Activated CD4-positive, alpha-beta T cell treated with anti-CD3 and anti-CD28 coated beads for 36 hours (primary cell): ENCODE measurements around the gene DIDO1. TPM values are rescaled to one million over a fixed set of nuclear protein-coding genes. Genes with fewer than 3 reads are reported as not detected.
A peak's percentile ranks its signal among the peaks of the same experiment; 100 is the strongest.

Source experiments
- ATAC-seq: fragments of 200-7000 bp; cut with Tn5 transposase; one replicate; pipeline ENCODE4 v1.10.0; 2021; ENCODE audit warnings: mild to moderate bottlenecking, moderate library complexity
- CTCF ChIA-PET: fragments of 350-600 bp; sonication (Branson Sonifier 250); formaldehyde crosslinking; loops from one replicate; lab custom pipeline; 2021; ENCODE audit warnings: antibody characterized with exemption; lab: Charles Lee
- POLR2A ChIA-PET: fragments of 350-600 bp; sonication (Branson Sonifier 250); formaldehyde crosslinking; loops from one replicate; lab custom pipeline; 2021; ENCODE audit warnings: antibody characterized with exemption, inconsistent platforms; lab: Charles Lee
- DNase-seq: peaks from one replicate; pipeline ENCODE4 v3.0.0-alpha.2; 2020
- H3K27ac Mint-ChIP-seq: one replicate; pipeline ENCODE4 v1.8.0; 2021; ENCODE audit warnings: mixed read lengths
- H3K27me3 Mint-ChIP-seq: one replicate; pipeline ENCODE4 v1.8.0; 2021; ENCODE audit warnings: mixed read lengths
- H3K36me3 Mint-ChIP-seq: one replicate; pipeline ENCODE4 v1.8.0; 2021; ENCODE audit warnings: low read depth, mixed read lengths
- H3K4me1 Mint-ChIP-seq: one replicate; pipeline ENCODE4 v1.8.0; 2021; ENCODE audit warnings: mixed read lengths
- H3K4me3 Mint-ChIP-seq: one replicate; pipeline ENCODE4 v1.8.0; 2021; ENCODE audit warnings: mild to moderate bottlenecking, moderate library complexity, mixed read lengths
- H3K9me3 Mint-ChIP-seq: one replicate; pipeline ENCODE4 v1.8.0; 2021; ENCODE audit warnings: low read depth, mixed read lengths
- intact Hi-C, 2 experiments: fragments of 100-400 bp; cut with DNase I in 1 of 2; cut with micrococcal nuclease in 1 of 2; formaldehyde crosslinking; loops; one replicate each; pipeline versions ENCODE4 v1.14.2 to v1.15.1; 2022 to 2024; cut with DNase I, micrococcal nuclease
- total RNA-seq, 2 experiments: library from RNA; stranded (reverse); gene quantifications; one replicate each; pipeline ENCODE4 v1.2.3, GENCODE V29; 2021

DIDO1 gene
- total RNA-seq, 2 experiments from 2014 or later, result 43.7 to 49.7 TPM

GRCh38 chr20:62835931-62836861, 90.1 kb downstream of the DIDO1 start:
- no peak overlapping the region for H3K4me3 Mint-ChIP-seq
- POLR2A ChIA-PET, result no interaction called here
- CTCF ChIA-PET, result interaction anchor here (0.6 kb wide), 1 partner anchor 269 kb away, joined by 5 read pairs; no protein-coding TSS in a partner anchor
- intact Hi-C loops, result no loop called here
- H3K27me3 Mint-ChIP-seq, result no peaks in the 10 kb centered on the region
- H3K4me1 Mint-ChIP-seq, result peaks cover 4% of the 10 kb centered on the region
- H3K9me3 Mint-ChIP-seq, result no peaks in the 10 kb centered on the region
- DNase-seq, result no peak
- no peak overlapping the region for H3K27ac Mint-ChIP-seq
- no peaks in the 10 kb centered on the region for H3K36me3 Mint-ChIP-seq
- no peak for ATAC-seq

- CTCF ChIA-PET, result interaction anchor here (0.6 to 0.7 kb wide), 2 partner anchors 174 to 268 kb away, joined by 3 to 5 read pairs; no protein-coding TSS in a partner anchor
Observed at GRCh38 chr20:62834967-62835730, 91.2 kb downstream of the DIDO1 start.

GRCh38 chr20:62832951-62833391, 93.3 kb downstream of the DIDO1 start:
- intact Hi-C loops, result no loop called here
- Mint-ChIP-seq H3K9me3 (no peaks in the 10 kb centered on the region), H3K4me3 (no peak overlapping the region), H3K36me3 (no peaks in the 10 kb centered on the region), H3K4me1 (peaks cover 4% of the 10 kb centered on the region), H3K27ac (no peak overlapping the region), H3K27me3 (no peaks in the 10 kb centered on the region)
- POLR2A ChIA-PET, result no interaction called here
- ATAC-seq (no peak), DNase-seq (no peak)
- CTCF ChIA-PET, result interaction anchor here (0.5 to 1.5 kb wide), 2 partner anchors 18 to 176 kb away, joined by 3 to 4 read pairs; no protein-coding TSS in a partner anchor

More at GRCh38 chr20:62834967-62835730, 91.2 kb downstream of the DIDO1 start:
- Mint-ChIP-seq H3K27me3 (no peaks in the 10 kb centered on the region), H3K4me1 (peaks cover 4% of the 10 kb centered on the region), H3K27ac (no peak overlapping the region), H3K36me3 (no peaks in the 10 kb centered on the region), H3K9me3 (no peaks in the 10 kb centered on the region), H3K4me3 (no peak overlapping the region)
- DNase-seq, result no peak
- ATAC-seq, result no peak
- POLR2A ChIA-PET, result no interaction called here
- intact Hi-C loops, result no loop called here

GRCh38 chr20:62832212-62832922, 93.9 kb downstream of the DIDO1 start:
- POLR2A ChIA-PET, result interaction anchor here (0.6 kb wide), 1 partner anchor 99 kb away, joined by 5 read pairs; no protein-coding TSS in a partner anchor
- Mint-ChIP-seq H3K4me3 (no peak overlapping the region), H3K4me1 (peaks cover 4% of the 10 kb centered on the region), H3K36me3 (no peaks in the 10 kb centered on the region), H3K27ac (no peak overlapping the region), H3K9me3 (no peaks in the 10 kb centered on the region), H3K27me3 (no peaks in the 10 kb centered on the region)
- DNase-seq (peak; percentile 47), ATAC-seq (peak; percentile 82)
- intact Hi-C loops, result no loop called here
- CTCF ChIA-PET, result interaction anchor here (0.5 to 1.5 kb wide), 3 partner anchors 8 to 176 kb away, joined by 3 to 4 read pairs (median 3); no protein-coding TSS in a partner anchor

GRCh38 chr20:62831854-62832211, 94.5 kb downstream of the DIDO1 start:
- Mint-ChIP-seq H3K27ac (no peak overlapping the region), H3K27me3 (no peaks in the 10 kb centered on the region), H3K9me3 (no peaks in the 10 kb centered on the region), H3K4me1 (peaks cover 4% of the 10 kb centered on the region), H3K4me3 (no peak overlapping the region), H3K36me3 (no peaks in the 10 kb centered on the region)
- ATAC-seq, result no peak
- ChIA-PET CTCF (interaction anchor here (0.7 to 1.5 kb wide), 3 partner anchors 9 to 177 kb away, joined by 3 to 4 read pairs (median 3); no protein-coding TSS in a partner anchor), POLR2A (interaction anchor here (0.6 kb wide), 1 partner anchor 99 kb away, joined by 5 read pairs; no protein-coding TSS in a partner anchor)
- intact Hi-C loops, result no loop called here
- no peak for DNase-seq

- H3K36me3 Mint-ChIP-seq, result no peaks in the 10 kb centered on the region
- no peak overlapping the region for H3K4me3 Mint-ChIP-seq
- POLR2A ChIA-PET, result no interaction called here
- H3K4me1 Mint-ChIP-seq, result peaks cover 4% of the 10 kb centered on the region
- no peak for ATAC-seq
- DNase-seq, result no peak
- intact Hi-C loops, result no loop called here
- no peak overlapping the region for H3K27ac Mint-ChIP-seq
- H3K9me3 Mint-ChIP-seq, result no peaks in the 10 kb centered on the region
- H3K27me3 Mint-ChIP-seq, result no peaks in the 10 kb centered on the region
- CTCF ChIA-PET, result interaction anchor here (0.7 to 1.5 kb wide), 2 partner anchors 58 to 177 kb away, joined by 3 to 4 read pairs; no protein-coding TSS in a partner anchor
Observed at GRCh38 chr20:62831361-62831788, 94.9 kb downstream of the DIDO1 start.

GRCh38 chr20:62830821-62831220, 95.5 kb downstream of the DIDO1 start:
- intact Hi-C loops, result no loop called here
- DNase-seq (no peak), ATAC-seq (no peak)
- H3K27me3 Mint-ChIP-seq, result no peaks in the 10 kb centered on the region
- POLR2A ChIA-PET, result no interaction called here
- peaks cover 4% of the 10 kb centered on the region for H3K4me1 Mint-ChIP-seq
- CTCF ChIA-PET, result no interaction called here
- no peaks in the 10 kb centered on the region for H3K9me3 Mint-ChIP-seq
- H3K27ac Mint-ChIP-seq, result no peak overlapping the region
- H3K36me3 Mint-ChIP-seq, result no peaks in the 10 kb centered on the region
- H3K4me3 Mint-ChIP-seq, result no peak overlapping the region

GRCh38 chr20:62830251-62830650, 96.1 kb downstream of the DIDO1 start:
- intact Hi-C loops, result no loop called here
- Mint-ChIP-seq H3K4me3 (no peak overlapping the region), H3K4me1 (peaks cover 4% of the 10 kb centered on the region), H3K27ac (no peak overlapping the region), H3K36me3 (no peaks in the 10 kb centered on the region), H3K27me3 (no peaks in the 10 kb centered on the region), H3K9me3 (no peaks in the 10 kb centered on the region)
- DNase-seq (no peak), ATAC-seq (no peak)
- ChIA-PET CTCF (no interaction called here), POLR2A (no interaction called here)

GRCh38 chr20:62829231-62830230, 96.8 kb downstream of the DIDO1 start:
- Mint-ChIP-seq H3K27ac (no peak overlapping the region), H3K9me3 (no peaks in the 10 kb centered on the region), H3K36me3 (no peaks in the 10 kb centered on the region), H3K27me3 (no peaks in the 10 kb centered on the region), H3K4me1 (peaks cover 4% of the 10 kb centered on the region), H3K4me3 (no peak overlapping the region)
- intact Hi-C loops, result no loop called here
- POLR2A ChIA-PET, result no interaction called here
- ATAC-seq (no peak), DNase-seq (no peak)
- CTCF ChIA-PET, result no interaction called here
